Raji (cell line): ENCODE measurements around the gene CDH13.

Source experiments
- POLR2A ChIP-seq: IDR thresholded peaks from 2 replicates; pipeline ENCODE4 v1.6.1; 2011; ENCODE audit warnings: low read depth, low read length, control low read depth; ENCODE audit not compliant: insufficient read depth

The CDH13 gene

DNA sequence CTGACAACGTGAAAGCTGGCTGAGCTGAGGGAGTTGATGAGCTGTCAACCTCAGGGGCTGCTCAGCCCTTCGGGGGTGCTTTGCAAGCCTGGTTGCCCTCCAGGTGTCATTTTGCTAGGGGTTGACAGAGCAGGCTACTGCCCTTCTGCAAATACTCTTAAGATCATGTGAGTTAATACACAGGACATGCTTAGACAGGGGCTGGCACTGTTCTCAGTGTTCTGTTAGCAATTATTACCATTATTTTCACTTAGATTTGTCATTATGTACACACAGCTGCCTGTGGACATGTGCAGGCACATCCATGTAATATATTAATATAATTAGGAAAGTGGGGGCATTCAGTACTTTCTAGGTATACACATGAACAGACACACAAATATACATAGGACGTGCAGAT is 626.8 kb downstream of the CDH13 start:
- TF ChIP-seq POLR2A = no peak

DNA sequence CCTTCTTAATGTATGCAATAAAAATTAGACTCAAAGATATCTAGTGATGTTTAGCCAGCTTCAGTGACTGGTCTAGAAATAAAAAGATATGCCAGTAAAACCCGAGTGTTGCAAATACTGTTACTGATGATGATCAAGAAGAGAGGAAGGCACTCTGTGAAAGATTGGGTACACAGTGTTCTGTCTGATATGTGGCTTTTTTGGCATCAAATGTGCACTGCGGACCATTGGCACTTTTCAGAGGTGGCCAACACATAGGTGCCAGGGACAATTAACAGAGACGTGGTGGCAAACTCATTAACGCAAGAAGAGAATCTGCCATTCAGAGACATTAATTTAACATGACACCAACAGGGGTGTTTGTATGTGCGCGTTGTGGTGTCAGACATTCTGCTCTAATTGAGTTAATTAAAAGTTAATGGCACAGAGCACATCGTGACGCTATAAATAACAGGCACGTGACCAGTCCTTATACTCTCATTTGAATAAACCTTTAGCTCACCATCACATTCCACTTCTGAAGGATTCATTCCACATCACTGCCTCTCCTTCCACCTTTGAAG is 631.7 kb downstream of the CDH13 start:
- no peak for TF ChIP-seq POLR2A

DNA sequence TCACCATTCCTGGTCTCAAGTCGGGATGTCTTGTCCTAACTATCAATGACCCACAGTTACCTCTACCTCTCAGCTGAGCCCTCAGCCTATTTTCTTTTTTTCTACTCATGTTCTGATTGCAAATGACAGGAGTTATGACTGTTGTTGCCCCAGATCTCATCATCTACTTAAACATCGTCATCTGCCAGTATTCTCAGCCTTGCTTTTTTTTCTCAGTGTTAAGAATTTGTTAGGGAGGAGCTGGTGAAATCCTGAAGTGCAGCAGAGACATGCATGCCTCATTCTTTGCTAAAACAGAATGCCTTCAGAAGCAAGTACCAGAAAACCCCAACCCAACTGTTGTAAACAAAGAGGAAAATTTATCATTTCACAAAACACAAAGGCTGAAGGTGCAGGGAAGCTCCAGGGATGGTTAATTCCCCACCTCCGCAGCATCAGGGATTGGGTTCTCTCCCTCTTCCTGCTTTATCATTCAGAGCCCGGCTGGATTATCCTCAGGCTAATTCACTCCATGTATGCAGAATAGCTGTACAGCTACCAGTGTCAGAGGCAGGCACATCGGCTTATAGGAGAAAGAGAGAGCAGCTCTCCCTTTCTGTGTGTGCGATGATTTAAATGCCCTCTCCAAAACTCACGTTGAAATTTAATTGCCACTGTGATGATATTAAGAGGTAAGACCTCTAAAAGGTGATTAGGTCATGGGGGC is 640.2 kb downstream of the CDH13 start:
- no peak for TF ChIP-seq POLR2A

DNA sequence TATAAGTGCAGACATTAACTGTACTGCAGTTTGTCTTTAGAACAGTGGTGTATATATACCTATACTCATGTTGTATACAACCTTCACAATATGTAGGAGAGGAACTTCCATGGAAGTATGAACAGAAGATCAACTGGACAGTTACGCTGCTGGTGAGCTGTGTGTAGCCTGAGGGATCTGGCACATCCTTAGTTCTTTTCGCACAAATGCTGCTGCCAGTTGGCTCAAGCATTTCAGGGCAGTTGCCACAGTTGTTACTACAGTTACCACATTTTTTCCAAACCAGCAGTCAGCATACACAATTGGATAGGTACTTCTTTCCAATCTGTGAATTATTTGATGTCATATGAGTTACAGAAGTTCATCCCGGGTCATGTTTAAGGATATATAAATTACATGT is 641.4 kb downstream of the CDH13 start:
- TF ChIP-seq POLR2A = no peak

DNA sequence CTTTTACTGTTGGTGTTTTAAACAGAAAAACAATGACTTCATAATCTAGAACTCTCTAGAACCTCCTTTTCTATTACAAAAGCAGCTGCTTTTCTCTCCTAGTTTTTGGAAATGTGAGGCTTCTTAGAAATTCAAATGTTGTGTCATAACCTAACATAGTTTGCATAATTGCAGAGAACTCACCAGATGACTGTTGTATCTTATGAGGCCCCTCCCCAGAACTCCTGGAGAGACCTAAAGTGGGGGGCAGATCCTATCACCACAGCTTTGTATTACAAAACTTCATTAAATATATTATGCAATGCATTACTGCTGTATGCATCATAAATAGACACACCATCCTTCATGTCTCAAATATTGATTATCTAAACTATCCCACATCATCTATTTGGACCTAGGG is 642.3 kb downstream of the CDH13 start:
- TF ChIP-seq POLR2A = no peak

DNA sequence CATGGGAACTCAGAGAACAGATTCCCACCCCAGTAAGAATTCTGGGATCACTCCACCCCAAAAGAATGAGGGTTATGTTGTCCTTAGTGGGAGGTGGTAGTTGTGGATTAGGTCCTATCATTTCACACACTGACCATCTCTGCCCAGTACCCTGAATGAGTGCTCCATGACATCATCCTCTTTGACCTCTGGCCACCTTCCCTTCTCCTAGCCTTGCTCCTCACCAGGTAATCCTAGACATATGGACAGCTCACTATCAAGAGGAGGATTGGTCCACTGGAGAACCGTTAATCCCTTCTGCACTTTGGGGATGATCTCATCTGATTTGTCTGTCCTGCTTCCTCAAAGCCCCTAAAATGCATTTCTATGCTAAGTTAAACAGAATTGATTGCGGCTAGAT is 642.8 kb downstream of the CDH13 start:
- TF ChIP-seq POLR2A = no peak

DNA sequence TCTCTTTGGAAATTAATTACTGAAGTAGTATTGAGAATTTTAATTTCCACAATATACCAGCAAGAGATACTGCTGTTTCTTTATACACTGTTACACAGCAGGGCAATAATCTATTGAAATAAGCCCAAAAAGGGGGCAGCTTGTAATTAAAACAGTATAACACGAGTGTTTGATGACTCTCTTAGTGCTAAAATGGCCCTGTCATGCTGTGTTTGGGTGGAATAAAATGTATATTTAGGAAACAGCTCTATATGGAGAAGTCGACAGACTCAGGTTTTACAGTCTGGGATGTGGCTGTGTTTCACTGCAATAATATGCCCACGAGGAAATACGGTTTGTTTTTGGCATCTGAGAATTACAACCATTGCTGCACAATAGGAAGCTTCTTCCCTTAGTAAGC is 643.3 kb downstream of the CDH13 start:
- no peak for TF ChIP-seq POLR2A

DNA sequence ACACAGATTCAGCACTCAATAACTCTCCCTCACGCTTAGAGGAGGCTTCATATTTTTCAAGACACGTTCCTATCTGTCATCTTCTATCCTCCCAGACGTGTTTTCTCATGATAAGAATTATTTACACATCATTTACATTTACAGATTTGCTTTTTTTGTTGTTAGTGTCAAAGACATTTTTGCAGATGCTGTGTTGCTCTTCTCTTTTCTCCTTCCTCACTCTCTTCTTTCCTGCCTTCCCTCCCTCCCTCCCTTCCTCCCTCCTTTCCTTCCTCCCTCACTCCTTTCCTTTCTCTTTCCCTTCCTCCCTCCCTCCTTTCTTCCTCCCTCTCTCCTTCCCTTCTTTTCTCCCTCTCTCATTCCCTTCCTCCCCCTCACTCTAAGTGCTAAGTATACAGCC is 643.9 kb downstream of the CDH13 start:
- TF ChIP-seq POLR2A = no peak

DNA sequence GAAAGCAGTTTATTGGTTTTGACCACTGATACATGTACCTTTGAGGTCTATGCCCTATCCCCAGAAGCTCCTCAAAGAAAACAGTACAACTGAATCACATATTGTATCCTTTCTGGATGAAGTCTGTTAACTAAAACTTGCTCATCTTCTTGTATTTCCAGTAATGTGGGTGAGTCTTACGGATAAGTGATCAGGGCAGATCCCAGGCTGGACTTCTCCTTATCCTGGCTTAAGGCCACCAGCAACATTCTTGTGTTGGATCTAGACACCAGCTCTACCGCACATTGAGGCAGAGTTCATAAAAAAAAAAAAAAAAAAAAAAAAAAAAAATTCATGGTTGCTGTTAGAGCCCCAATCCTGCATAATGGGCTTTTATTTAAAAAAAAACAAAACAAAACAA is 644.4 kb downstream of the CDH13 start:
- no peak for TF ChIP-seq POLR2A

DNA sequence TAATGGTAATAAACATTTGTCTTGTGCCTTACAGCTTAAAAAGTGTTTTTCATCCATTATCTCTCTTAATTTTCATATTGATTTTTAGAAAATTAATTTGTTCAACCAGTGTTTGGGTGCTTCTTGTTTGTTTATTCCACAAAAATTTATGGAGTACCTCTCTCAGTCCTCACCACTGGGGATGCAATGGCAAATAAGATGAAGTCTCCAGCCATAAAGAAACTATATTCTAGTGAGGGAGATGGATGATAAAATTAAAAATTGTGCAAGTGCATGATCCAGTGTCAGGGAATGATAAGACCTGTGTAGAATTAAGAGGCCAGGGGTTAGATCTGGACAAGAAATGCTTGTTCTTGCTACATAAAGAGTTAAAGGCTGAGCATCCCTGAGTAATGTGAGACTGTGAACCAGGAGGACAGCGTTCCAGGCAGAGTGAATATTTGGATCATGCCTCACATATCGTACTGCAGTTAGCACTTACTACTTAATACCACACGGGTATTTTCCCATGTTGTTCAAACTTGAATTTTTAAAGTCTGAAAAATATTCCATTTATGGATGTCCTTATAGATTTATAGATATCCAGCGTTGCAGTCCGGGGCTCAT is 645.3 kb downstream of the CDH13 start:
- no peak for TF ChIP-seq POLR2A

DNA sequence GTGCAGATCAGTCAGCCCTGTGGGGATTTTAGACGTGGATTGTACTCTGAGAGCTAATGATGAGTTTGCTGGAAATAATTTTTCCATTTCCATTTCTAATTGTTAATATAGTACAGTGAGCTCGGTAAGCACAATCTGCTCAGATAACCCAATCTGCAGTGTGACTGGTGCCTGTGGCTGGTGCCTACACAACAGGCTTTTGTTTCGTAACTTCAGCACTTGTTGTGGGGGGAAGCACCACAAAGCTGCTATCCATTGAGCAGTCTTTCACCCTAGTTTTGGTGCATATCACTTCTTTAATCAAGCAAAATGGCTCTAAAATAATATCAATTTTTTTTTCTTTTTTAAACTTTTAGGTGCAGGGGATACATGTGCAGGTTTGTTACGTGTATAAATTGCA is 646.1 kb downstream of the CDH13 start:
- no peak for TF ChIP-seq POLR2A

DNA sequence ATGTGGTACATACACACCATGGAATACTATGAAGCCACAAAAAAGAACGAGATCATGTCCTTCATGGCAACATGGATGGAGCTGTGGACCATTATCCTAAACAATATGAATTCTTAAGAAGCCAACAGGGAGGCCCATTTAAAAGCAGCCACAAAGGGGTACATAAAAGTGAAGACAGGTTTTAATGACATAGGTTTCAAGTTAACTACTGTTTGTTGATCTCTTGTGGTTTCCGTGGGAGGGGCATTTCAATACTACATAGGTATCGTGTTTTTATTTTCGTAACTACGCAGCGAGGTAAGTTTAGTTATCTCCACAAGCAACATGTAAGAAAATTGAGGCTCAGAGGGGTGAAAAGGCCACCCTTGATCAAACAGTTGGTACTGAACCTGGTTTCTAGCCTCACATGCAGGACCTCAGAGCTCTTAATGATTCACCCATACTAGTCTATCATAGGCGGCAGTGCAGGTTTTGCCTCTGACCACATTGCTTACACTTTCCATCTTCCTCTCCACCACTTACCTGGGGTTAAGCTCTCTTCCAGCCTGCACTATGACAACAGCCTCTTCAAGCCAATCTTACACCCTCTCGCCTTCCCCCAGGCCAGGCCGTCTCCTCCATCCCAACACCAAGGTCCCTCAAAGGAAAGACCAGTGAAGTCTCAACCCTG is 646.9 kb downstream of the CDH13 start:
- TF ChIP-seq POLR2A = no peak

DNA sequence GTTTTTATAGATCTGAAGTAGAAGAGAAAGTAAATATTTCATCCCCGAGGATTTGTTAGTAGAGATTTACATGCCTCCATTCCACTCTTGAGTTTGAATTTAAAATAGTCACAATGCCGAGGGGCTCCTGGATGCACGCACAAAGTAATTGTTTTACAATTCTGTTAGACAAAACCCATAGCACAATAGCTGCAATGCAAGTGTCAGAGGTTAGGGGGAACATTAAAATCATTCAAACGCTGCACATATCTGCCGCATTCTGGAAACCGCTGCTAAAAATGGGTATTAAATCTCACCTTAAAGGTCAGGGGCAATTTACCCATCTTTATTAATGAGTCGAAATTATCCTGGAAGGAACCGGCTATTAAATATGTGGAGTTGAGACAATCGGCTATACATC is 652.5 kb downstream of the CDH13 start:
- TF ChIP-seq POLR2A = no peak

DNA sequence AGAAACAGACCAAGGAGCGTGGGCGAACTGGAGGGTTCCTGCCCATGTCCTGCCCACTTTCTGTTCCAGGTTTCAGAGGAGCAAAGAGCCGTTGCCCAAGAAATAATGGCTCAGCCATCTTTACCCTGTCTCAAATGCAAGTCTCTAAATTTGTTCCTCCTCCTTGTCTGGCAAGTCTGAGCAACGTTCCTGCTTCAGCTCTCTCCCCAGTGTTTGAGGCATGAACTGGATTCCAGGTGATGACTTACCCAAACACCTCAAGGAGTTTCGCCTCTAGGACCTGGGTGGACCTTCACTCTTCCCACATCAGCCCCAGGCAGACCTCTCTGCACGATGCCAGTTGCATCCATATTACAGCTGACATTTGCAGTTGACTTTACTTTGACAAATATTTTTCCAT is 659.2 kb downstream of the CDH13 start:
- TF ChIP-seq POLR2A = no peak

DNA sequence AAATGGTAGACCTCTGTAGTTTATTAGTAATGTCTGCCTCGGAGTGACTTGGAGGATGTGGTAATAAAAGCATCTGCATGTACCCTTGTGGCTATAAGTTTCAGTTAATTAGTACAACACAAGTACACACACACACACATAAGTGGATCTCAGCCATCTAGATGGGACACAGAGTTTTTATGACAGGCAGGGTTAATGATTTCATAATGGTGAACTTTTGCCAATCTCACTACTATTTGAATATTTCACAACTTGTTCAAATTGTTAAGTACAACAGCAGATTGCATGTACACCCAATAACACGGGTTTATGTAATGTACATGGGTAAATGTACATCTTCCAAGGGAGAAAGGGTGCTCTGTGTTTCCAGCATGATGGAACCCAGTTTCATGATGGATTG is 669.7 kb downstream of the CDH13 start:
- no peak for TF ChIP-seq POLR2A

DNA sequence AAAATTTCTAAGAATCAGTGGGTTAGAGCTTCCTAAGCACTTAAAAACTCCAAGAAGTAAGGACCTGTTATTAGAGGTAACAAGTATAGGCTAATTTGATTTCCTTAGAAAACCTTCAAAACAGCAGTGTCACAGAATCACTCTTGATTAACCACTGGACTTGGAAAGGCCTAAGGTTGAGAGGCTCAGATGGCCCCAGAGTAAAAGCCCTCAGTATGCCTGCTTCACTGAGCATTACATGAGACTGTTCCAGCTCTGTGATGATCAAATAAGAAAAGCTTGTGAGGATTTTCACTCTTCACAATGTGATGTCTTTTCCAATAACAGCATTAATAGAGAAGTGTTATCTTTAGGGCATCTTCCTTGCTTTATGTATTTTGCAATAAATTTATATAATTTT is 671.8 kb downstream of the CDH13 start:
- TF ChIP-seq POLR2A = no peak
